CD4-positive, alpha-beta memory T cell (primary cell): ENCODE measurements around the gene FAM25A. TPM values are rescaled to one million over a fixed set of nuclear protein-coding genes. Genes with fewer than 3 reads are reported as not detected.

Experiments
- CTCF ChIA-PET: fragments of 350-600 bp; sonication (Branson Sonifier 250); formaldehyde crosslinking; loops from one replicate; lab custom pipeline; 2021; ENCODE audit warnings: inconsistent platforms; ENCODE audit not compliant: partially characterized antibody; lab: Charles Lee
- POLR2A ChIA-PET: fragments of 350-600 bp; sonication (Branson Sonifier 250); formaldehyde crosslinking; loops from one replicate; lab custom pipeline; 2021; ENCODE audit not compliant: partially characterized antibody; lab: Charles Lee
- DNase-seq, 5 donors: peaks; one replicate each; pipeline versions ENCODE4 v3.0.0 to v3.0.0-alpha.2; 2020 to 2022; ENCODE audit warnings: mixed read lengths in 1 of 5
- H3K27ac ChIP-seq: one replicate; pipeline ENCODE4 v1.7.0; 2013; ENCODE audit warnings: low read depth, low read length
- H3K27me3 ChIP-seq: 2 replicates; pipeline ENCODE4 v1.7.0; 2013; ENCODE audit warnings: mild to moderate bottlenecking, low read length, moderate library complexity; ENCODE audit not compliant: insufficient read depth
- H3K36me3 ChIP-seq: 2 replicates; pipeline ENCODE4 v1.7.0; 2013; ENCODE audit warnings: mild to moderate bottlenecking, low read length, moderate library complexity; ENCODE audit not compliant: insufficient read depth
- H3K4me1 ChIP-seq: 2 replicates; pipeline ENCODE4 v1.7.0; 2013; ENCODE audit warnings: mild to moderate bottlenecking, low read length, moderate library complexity; ENCODE audit not compliant: insufficient read depth
- H3K4me3 ChIP-seq, 2 donors: one replicate each; pipeline ENCODE4 v1.7.0; 2013; ENCODE audit warnings: low read length in 2 of 2, mild to moderate bottlenecking in 1 of 2
- H3K9me3 ChIP-seq, 2 donors: one replicate each; pipeline ENCODE4 v1.7.0; 2013; ENCODE audit warnings: low read length in 2 of 2, control low read depth in 1 of 2; ENCODE audit not compliant: control insufficient read depth in 1 of 2
- H3K27ac Mint-ChIP-seq, 7 donors: one replicate each; pipeline ENCODE4 v1.8.0; 2020 to 2021; ENCODE audit warnings: mixed read lengths in 7 of 7, mild to moderate bottlenecking in 6 of 7, inconsistent platforms in 3 of 7, moderate library complexity in 3 of 7
- H3K27me3 Mint-ChIP-seq, 2 donors: one replicate each; pipeline ENCODE4 v1.8.0; 2020 to 2021; ENCODE audit warnings: mixed read lengths in 2 of 2
- H3K36me3 Mint-ChIP-seq, 2 donors: one replicate each; pipeline ENCODE4 v1.8.0; 2020 to 2021; ENCODE audit warnings: mixed read lengths in 2 of 2, inconsistent platforms in 1 of 2, mild to moderate bottlenecking in 1 of 2
- H3K4me1 Mint-ChIP-seq, 4 donors: one replicate each; pipeline ENCODE4 v1.8.0; 2020 to 2021; ENCODE audit warnings: mixed read lengths in 4 of 4, mild to moderate bottlenecking in 1 of 4
- H3K4me3 Mint-ChIP-seq, 8 donors: one replicate each; pipeline ENCODE4 v1.8.0; 2020 to 2021; ENCODE audit warnings: mixed read lengths in 8 of 8, mild to moderate bottlenecking in 7 of 8, moderate library complexity in 6 of 8, inconsistent platforms in 3 of 8
- H3K9me3 Mint-ChIP-seq, 8 donors: one replicate each; pipeline ENCODE4 v1.8.0; 2020 to 2021; ENCODE audit warnings: mixed read lengths in 8 of 8, mild to moderate bottlenecking in 5 of 8, inconsistent platforms in 3 of 8, moderate library complexity in 1 of 8
- intact Hi-C: fragments of 100-400 bp; cut with micrococcal nuclease; formaldehyde crosslinking; loops from one replicate; pipeline ENCODE4 v1.15.1; 2023
- polyA plus RNA-seq, 2 donors: library from polyadenylated mRNA; unstranded; fragments of 300-500 nt; fragmentation: Illumina TruSeq; gene quantifications; one replicate each; pipeline ENCODE4 v1.2.3, GENCODE V29; 2021
- total RNA-seq, 2 experiments: library from RNA; stranded (reverse); gene quantifications; one replicate each; pipeline ENCODE4 v1.2.3, GENCODE V29; 2021

The FAM25A gene
- total and polyA plus RNA-seq, 4 experiments from 2014 or later, result not detected

DNA sequence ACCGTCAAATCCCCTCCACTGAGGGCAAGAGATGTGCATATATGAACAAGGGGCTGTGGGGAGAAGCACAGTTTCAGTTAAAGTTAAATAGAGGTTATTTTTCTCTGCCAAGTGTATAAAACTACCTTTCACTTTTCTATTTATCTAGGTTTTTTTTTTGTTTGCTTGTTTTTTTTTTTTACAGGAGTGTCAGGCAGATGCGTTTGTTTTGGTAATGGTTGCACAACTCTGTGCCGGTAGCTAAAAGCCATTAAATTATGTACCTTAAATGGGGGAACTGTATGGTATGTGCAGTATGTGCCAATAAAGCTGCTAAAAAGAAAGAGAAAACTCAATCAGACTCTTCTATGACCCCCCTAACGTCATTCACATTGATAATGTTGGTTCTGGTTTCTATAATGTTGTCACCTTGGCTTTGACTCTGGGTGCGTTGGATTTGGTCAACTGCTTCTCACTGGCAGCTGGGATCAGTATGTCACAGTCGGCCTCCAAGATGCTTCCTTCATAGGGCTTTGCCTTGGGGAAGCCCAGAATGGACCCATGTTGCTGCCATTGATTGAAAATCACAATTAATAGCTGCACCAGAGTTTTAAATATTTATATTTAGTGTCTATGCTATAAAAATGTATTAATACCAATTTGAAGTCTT is 40.3 kb downstream of the FAM25A start:
- peak overlapping the region in 3 of 7 donors; percentile 31 to 79 (median 60) for H3K27ac Mint-ChIP-seq
- no peaks in the 10 kb centered on the region for H3K4me1 Mint-ChIP-seq
- CTCF ChIA-PET, result no interaction called here
- Histone ChIP-seq H3K36me3 (peaks cover 48% of the 10 kb centered on the region), H3K4me1 (no peaks in the 10 kb centered on the region), H3K9me3 (no peaks in the 10 kb centered on the region), H3K4me3 (no peak overlapping the region), H3K27ac (no peak overlapping the region), H3K27me3 (no peaks in the 10 kb centered on the region)
- peaks cover 42 to 75% of the 10 kb centered on the region in 2 donors for H3K36me3 Mint-ChIP-seq
- no peaks in the 10 kb centered on the region for H3K9me3 Mint-ChIP-seq
- POLR2A ChIA-PET, result no interaction called here
- no peaks in the 10 kb centered on the region for H3K27me3 Mint-ChIP-seq
- DNase-seq, result no peak
- H3K4me3 Mint-ChIP-seq, result peak overlapping the region in 1 of 8 donors; percentile 6
- intact Hi-C loops, result no loop called here

DNA sequence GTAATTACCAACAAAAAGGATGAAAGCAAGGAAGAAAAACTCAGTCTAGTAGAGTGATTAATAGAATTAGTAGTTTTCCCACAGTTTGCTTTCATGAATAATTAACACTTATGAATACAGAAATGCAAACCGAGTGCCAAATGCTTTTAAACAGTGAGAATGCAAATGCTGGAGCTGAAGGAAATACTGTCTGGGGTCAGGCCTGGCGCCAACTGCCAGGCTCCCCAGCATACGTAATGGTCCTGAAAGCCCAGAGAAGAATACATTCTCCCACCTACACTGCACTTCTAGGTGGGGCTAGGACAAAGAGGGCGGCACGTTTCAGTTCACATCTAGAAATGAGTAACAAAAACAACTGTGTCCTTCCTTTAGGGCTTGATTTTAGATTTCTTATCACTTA is 44.6 kb downstream of the FAM25A start:
- DNase-seq, result no peak
- Histone ChIP-seq H3K27me3 (no peaks in the 10 kb centered on the region), H3K9me3 (no peaks in the 10 kb centered on the region), H3K27ac (no peak overlapping the region), H3K4me1 (no peaks in the 10 kb centered on the region), H3K36me3 (peaks cover 49% of the 10 kb centered on the region), H3K4me3 (no peak overlapping the region)
- CTCF ChIA-PET, result interaction anchor here (0.7 kb wide), 1 partner anchor 96 kb away, joined by 3 read pairs; the partner anchor contains the start of gene ADIRF
- intact Hi-C loops, result no loop called here
- Mint-ChIP-seq H3K4me1 (no peaks in the 10 kb centered on the region), H3K4me3 (no peak overlapping the region), H3K27ac (no peak overlapping the region), H3K36me3 (peaks cover 49 to 84% of the 10 kb centered on the region in 2 donors), H3K9me3 (no peaks in the 10 kb centered on the region), H3K27me3 (no peaks in the 10 kb centered on the region)
- POLR2A ChIA-PET, result no interaction called here

DNA sequence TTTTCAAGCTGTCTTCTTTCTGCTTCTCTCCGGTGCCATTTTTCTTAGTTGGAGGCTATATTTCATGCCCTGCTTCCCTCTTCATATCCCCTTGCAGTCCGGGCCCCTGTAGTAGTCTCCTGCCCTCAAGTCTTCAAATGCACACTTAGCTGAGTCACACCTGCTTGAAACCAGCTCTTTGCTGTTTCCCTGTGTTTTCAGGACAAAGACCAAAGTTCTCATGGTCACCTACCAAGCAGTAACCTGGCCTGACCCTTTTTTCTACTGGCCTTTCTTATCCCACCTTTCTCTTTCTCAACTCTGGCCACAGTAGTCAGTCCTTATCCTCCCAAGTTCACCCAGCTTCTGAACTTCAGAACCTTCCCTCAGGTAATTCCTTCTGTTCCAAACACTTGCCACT is 46.1 kb downstream of the FAM25A start:
- ChIA-PET POLR2A (no interaction called here), CTCF (no interaction called here)
- H3K27ac Mint-ChIP-seq, result peak overlapping the region in 6 of 7 donors; percentile 4 to 79 (median 52)

DNA sequence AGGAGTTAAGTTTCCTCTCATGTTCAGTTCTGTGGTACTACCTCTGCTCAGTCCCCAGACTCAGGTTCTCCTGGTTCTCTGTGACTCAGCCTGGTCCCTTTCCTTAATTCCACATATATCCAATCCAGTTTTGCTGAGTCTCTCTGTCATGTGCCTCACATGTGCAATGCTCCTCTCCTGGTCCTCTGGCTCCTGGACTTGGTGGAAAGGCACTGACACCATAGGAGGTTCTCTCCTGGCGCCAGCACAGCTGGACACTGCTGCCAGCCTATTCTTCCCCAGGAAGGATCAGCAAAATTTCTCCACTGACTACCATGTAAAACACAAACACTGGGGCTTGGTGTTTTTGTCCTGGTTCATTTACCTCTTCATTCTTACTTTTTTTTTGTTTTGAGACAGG is 46.8 kb downstream of the FAM25A start:
- peaks cover 46 to 76% of the 10 kb centered on the region in 2 donors for H3K36me3 Mint-ChIP-seq
- H3K4me1 Mint-ChIP-seq, result peaks cover 0 to 3% (median under 1%) of the 10 kb centered on the region in 4 donors
- H3K27me3 Mint-ChIP-seq, result no peaks in the 10 kb centered on the region
- Histone ChIP-seq H3K4me3 (no peak overlapping the region), H3K9me3 (no peaks in the 10 kb centered on the region), H3K36me3 (peaks cover 29% of the 10 kb centered on the region), H3K4me1 (no peaks in the 10 kb centered on the region), H3K27ac (no peak overlapping the region), H3K27me3 (no peaks in the 10 kb centered on the region)
- intact Hi-C loops, result no loop called here
- H3K4me3 Mint-ChIP-seq, result no peak overlapping the region
- no peaks in the 10 kb centered on the region for H3K9me3 Mint-ChIP-seq
- DNase-seq, result no peak
- ChIA-PET CTCF (no interaction called here), POLR2A (no interaction called here)
- peak overlapping the region in 3 of 7 donors; percentile 11 to 85 (median 36) for H3K27ac Mint-ChIP-seq

More for the DNA sequence above, 46.1 kb downstream of the FAM25A start:
- no peak overlapping the region for H3K4me3 Mint-ChIP-seq
- no peaks in the 10 kb centered on the region for H3K4me1 Mint-ChIP-seq
- H3K4me1 ChIP-seq, result no peaks in the 10 kb centered on the region
- H3K4me3 ChIP-seq, result no peak overlapping the region
- peaks cover 34% of the 10 kb centered on the region for H3K36me3 ChIP-seq
- DNase-seq, result no peak
- peaks cover 40 to 77% of the 10 kb centered on the region in 2 donors for H3K36me3 Mint-ChIP-seq
- H3K27ac ChIP-seq, result no peak overlapping the region
- H3K9me3 ChIP-seq, result no peaks in the 10 kb centered on the region
- intact Hi-C loops, result no loop called here
- no peaks in the 10 kb centered on the region for H3K9me3 Mint-ChIP-seq
- no peaks in the 10 kb centered on the region for H3K27me3 Mint-ChIP-seq
- no peaks in the 10 kb centered on the region for H3K27me3 ChIP-seq

DNA sequence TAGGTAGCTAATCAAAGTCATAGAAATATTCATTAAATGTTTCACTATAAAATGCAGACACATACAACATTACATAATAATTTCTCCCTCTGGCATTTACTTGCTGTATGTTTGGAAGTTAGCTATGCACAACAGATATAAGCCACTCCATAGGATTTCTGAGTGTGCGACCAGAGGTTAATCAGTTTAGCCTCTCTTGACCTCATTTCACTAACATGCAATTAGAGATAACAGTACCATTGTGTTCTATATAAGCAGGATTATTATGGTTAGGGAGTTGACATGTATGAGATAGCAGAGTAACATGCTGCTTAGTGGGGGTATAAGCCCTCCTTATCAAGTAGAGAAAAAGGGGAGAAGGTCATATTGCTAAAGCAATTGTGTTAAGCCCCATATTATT is 48.2 kb downstream of the FAM25A start:
- Histone ChIP-seq H3K36me3 (peaks cover 34% of the 10 kb centered on the region), H3K4me3 (no peak overlapping the region), H3K27me3 (no peaks in the 10 kb centered on the region), H3K27ac (no peak overlapping the region), H3K4me1 (no peaks in the 10 kb centered on the region), H3K9me3 (no peaks in the 10 kb centered on the region)
- CTCF ChIA-PET, result interaction anchor here (0.6 kb wide), 1 partner anchor 19 kb away, joined by 3 read pairs; no protein-coding TSS in a partner anchor
- intact Hi-C loops, result no loop called here
- H3K36me3 Mint-ChIP-seq, result peaks cover 53 to 80% of the 10 kb centered on the region in 2 donors
- no peaks in the 10 kb centered on the region for H3K27me3 Mint-ChIP-seq
- no peak for DNase-seq
- no peaks in the 10 kb centered on the region for H3K9me3 Mint-ChIP-seq
- no peak overlapping the region for H3K27ac Mint-ChIP-seq
- H3K4me1 Mint-ChIP-seq, result peaks cover 0 to 3% (median 2%) of the 10 kb centered on the region in 4 donors
- no peak overlapping the region for H3K4me3 Mint-ChIP-seq
- POLR2A ChIA-PET, result no interaction called here

DNA sequence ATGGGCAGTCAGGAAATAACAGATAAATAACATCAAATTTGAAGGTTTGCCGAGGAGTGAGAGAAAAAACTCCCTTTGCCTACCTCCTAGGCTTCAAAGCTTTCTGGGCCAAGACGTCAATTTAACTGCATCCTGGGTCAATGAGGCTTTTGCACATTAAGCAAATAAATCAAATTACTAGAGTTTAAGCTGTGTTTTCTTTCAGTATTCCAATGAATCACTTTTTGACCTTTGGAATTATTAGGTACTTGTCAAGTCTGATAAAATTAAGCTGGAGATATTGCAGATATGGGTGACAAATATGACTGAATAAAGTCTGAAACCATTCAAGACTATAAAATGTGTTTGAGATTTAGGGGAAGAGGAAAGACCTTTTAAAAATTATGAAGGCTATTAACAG is 52.4 kb downstream of the FAM25A start:
- H3K27me3 ChIP-seq, result no peaks in the 10 kb centered on the region

More for the DNA sequence above, 52.4 kb downstream of the FAM25A start:
- H3K4me1 ChIP-seq, result no peaks in the 10 kb centered on the region
- Mint-ChIP-seq H3K36me3 (peaks cover 27 to 56% of the 10 kb centered on the region in 2 donors), H3K27me3 (no peaks in the 10 kb centered on the region), H3K4me1 (peaks cover 0 to 7% (median 3%) of the 10 kb centered on the region in 4 donors), H3K9me3 (no peaks in the 10 kb centered on the region), H3K27ac (no peak overlapping the region), H3K4me3 (no peak overlapping the region)
- H3K9me3 ChIP-seq, result no peaks in the 10 kb centered on the region
- H3K36me3 ChIP-seq, result peaks cover 22% of the 10 kb centered on the region
- no peak overlapping the region for H3K27ac ChIP-seq
- no peak overlapping the region for H3K4me3 ChIP-seq
- intact Hi-C loops, result no loop called here
- no peak for DNase-seq
- POLR2A ChIA-PET, result no interaction called here
- CTCF ChIA-PET, result interaction anchor here (0.6 to 0.7 kb wide), 2 partner anchors 43 to 102 kb away, joined by 3 read pairs; no protein-coding TSS in a partner anchor
